ENCODE results near the gene TNRC6A.
"Not testable (repeated sequence)": the region's sequence is repeated elsewhere in the genome, so short reads cannot be mapped to it uniquely, and the experiment has no call there.

The TNRC6A gene

GRCh38 chr16:24848065-24848464, 118.6 kb downstream of the TNRC6A start:
- no peak for DNase-seq

- no peak for DNase-seq
Measured at GRCh38 chr16:24849641-24850040, 120.2 kb downstream of the TNRC6A start.

GRCh38 chr16:24850289-24850938, 121.0 kb downstream of the TNRC6A start:
- DNase-seq = no peak

- no peak for DNase-seq
Measured at GRCh38 chr16:24851700-24852099, 122.2 kb downstream of the TNRC6A start.

- DNase-seq = no peak
Measured at GRCh38 chr16:24852281-24852721, 122.8 kb downstream of the TNRC6A start.

- no peak for DNase-seq
Measured at GRCh38 chr16:24853169-24853824, 123.8 kb downstream of the TNRC6A start.

GRCh38 chr16:24853830-24854229, 124.4 kb downstream of the TNRC6A start:
- no peak for DNase-seq

- DNase-seq = no peak
Measured at GRCh38 chr16:24854607-24855171, 125.2 kb downstream of the TNRC6A start.

- no peak for DNase-seq
Measured at GRCh38 chr16:24855678-24856077, 126.2 kb downstream of the TNRC6A start.

GRCh38 chr16:24856871-24857270, 127.4 kb downstream of the TNRC6A start:
- DNase-seq = not testable (repeated sequence)

GRCh38 chr16:24858219-24859041, 129.0 kb downstream of the TNRC6A start:
- DNase-seq = peak; percentile 7

- no peak for DNase-seq
Measured at GRCh38 chr16:24861461-24861860, 132.0 kb downstream of the TNRC6A start.

- DNase-seq = no peak
Measured at GRCh38 chr16:24863582-24864437, 134.4 kb downstream of the TNRC6A start.

GRCh38 chr16:24869033-24869432, 139.6 kb downstream of the TNRC6A start:
- no peak for DNase-seq

GRCh38 chr16:24871891-24872290, 142.4 kb downstream of the TNRC6A start:
- DNase-seq = no peak

GRCh38 chr16:24873028-24873427, 143.6 kb downstream of the TNRC6A start:
- DNase-seq = no peak

GRCh38 chr16:24875466-24875865, 146.0 kb downstream of the TNRC6A start:
- DNase-seq = no peak
